Islet of Langerhans (tissue), 1 donor: ENCODE results near the gene PPP2R5E.
A peak's percentile ranks its signal among the peaks of the same experiment; 100 is the strongest.
"Not testable (repeated sequence)": the region's sequence is repeated elsewhere in the genome, so short reads cannot be mapped to it uniquely, and the experiment has no call there.

ENCODE experiments used
- FAIRE-seq: peaks from one replicate; lab custom pipeline; 2011; peaks lifted over from hg19 to GRCh38; lab: Jason Lieb, UNC

PPP2R5E gene

GRCh38 chr14:63522511-63522910 is 20.7 kb downstream of the PPP2R5E start:
- not testable (repeated sequence) for FAIRE-seq

GRCh38 chr14:63517354-63517753 is 25.8 kb downstream of the PPP2R5E start:
- FAIRE-seq: no peak

DNA sequence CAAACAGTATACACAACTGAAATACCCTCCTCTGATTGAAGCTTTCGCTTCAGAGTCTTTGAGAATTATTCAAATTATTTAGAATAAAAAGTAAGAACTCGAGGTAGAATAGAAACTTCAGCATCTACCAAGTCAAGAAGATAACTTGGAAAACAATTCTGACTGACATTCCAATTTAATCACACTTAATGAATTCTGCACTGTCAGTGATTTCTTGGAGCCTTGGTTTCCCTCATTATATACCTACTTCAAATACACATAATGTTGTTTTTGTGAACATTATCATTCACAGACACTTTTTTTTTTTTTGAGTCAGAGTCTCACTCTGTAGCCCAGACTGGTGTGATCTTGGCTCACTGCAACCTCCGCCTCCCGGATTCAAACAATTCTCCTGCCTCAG is 27.9 kb downstream of the PPP2R5E start:
- no peak for FAIRE-seq

DNA sequence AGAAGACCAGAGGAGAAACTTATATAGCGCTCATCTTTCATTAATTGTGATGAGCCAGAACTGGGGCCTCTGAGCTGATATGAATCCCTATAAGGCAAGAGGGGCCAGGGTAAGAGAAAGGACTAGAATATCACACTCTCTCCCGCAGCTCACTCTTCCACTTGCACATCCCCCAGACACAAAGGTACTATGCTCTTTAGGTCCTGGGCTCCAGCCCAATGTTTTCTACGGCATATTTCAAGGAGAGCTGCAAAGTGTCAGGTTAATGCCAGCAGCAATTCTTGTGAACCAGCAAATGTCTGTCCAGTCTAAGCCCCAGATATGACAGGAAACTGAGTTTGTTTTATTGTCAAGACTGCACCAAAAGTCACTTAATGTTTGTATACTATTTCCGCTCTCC is 29.4 kb downstream of the PPP2R5E start:
- no peak for FAIRE-seq

GRCh38 chr14:63512861-63513260 is 30.3 kb downstream of the PPP2R5E start:
- FAIRE-seq: no peak

GRCh38 chr14:63510538-63510937 is 32.6 kb downstream of the PPP2R5E start:
- no peak for FAIRE-seq

DNA sequence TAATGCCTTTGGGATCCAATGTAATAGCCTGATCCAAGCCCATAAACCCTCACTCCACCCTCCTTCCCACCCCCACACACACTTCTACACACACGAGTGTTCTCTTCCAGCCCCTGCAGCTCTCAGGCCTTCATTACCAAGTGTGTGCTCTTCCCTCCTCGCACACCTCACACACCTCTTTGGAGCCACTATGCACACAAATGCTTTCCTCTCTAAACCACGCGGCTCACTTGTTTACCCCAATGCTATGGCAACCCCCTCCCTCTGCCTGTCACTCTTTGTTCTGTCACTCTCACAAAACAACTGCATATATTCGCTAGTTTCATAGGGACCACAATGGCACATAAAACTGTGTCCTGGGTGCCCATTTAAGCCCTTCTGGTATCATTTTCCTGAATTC is 35.1 kb downstream of the PPP2R5E start:
- FAIRE-seq: no peak

- FAIRE-seq: no peak
Measured at GRCh38 chr14:63504648-63505047, 38.5 kb downstream of the PPP2R5E start.

GRCh38 chr14:63501429-63501828 is 41.7 kb downstream of the PPP2R5E start:
- no peak for FAIRE-seq

GRCh38 chr14:63499701-63500250 is 43.4 kb downstream of the PPP2R5E start:
- no peak for FAIRE-seq

DNA sequence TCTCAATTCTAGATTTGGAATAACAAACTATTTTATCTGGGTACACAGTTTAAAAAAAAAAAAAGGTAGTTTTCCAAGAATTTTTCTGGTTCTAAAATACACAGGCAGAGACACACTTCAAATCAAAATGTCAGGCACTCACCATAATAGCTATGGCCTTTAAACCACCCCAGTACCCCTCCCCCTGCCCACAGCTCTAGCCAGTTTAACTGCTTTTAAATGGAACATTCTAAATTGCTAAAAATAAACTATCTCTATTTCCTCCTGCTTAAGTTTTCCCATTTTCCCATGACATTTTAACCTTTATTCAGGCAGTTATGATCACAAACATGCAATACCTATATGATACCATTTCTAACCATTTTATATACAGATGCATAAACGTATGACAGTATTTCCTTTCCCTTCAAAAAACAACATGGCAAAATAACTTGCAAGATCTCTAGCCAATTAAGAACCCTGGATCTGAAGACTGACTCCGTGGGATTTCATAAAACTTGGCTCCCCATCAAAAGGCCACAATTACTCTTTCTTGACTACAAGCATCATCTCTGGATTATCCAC is 46.3 kb downstream of the PPP2R5E start:
- no peak for FAIRE-seq

DNA sequence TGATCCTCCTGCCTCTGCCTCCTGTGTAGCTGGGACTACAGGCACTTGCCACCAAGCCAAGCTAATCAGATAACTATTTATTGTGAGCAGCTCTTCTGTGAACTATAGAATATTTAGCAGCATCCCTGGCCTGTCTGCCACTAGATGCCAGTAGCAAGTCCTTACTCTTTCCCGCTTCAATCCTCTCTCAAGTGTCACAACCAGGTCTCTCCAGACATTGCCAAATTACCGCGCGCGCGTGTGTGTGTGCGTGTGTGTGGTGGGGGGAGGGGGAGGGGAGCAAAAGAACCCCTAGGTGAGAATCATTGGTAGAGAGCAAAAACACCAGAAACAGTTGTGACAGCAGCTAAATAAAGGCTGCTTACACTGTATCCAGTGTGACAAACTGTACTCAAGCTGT is 49.9 kb downstream of the PPP2R5E start:
- FAIRE-seq: no peak

DNA sequence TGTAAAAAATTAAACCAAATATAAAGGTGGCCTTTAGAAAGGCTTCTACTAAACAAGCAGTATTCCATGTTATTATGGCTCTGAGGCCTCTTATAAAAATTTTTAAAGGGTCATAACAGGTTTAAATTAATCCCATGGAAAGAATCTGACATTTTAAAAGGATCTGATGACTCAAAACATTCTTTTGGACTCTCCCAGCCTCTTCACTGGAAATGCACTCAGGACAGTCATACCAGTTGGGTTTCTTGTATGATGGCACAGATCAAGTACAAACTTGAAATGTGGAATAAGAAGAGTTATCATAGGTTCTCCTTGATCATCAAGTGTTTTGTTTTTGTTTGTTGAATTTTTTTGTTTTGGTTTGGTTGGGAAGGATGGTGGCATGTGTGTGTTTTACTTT is 50.8 kb downstream of the PPP2R5E start:
- FAIRE-seq: no peak

DNA sequence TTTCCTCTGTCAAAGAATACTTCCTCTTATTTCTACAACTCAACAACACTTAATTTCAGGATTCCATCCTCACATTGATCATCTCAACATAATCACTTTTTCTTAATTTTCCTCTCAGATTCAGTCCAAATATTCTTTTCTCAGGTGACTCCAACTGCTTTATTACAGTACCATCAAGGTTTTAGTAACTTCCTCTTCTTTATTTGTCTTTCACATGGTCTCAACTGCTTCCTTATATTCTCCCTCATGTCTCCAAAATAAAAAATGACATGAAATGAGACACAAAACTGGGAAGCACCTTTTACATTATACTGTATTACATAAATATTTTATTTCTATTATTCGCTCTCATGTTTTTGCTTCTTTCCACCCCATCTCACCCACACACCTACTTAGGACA is 55.5 kb downstream of the PPP2R5E start:
- FAIRE-seq: no peak

- FAIRE-seq: no peak
Measured at GRCh38 chr14:63486738-63487137, 56.4 kb downstream of the PPP2R5E start.

DNA sequence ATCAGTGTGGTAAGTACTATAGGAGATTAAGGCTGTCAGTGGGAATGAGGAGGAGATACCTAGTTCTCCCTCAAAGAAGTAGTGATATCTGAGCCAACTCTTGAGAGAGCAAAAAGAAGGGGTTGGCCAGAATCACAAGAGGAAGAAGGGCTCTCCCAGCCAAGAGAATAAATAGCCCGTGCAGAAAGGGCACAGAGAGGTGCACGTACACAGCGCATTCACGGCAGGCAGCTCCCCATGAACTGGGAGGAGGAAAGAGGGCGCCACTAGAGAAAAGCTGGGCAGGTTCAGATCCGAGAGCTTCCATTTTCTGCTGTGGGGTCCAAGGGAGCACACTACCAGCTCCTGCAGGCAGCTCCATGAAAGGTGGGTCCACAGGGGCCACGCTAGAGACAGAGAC is 59.9 kb downstream of the PPP2R5E start:
- FAIRE-seq: no peak

DNA sequence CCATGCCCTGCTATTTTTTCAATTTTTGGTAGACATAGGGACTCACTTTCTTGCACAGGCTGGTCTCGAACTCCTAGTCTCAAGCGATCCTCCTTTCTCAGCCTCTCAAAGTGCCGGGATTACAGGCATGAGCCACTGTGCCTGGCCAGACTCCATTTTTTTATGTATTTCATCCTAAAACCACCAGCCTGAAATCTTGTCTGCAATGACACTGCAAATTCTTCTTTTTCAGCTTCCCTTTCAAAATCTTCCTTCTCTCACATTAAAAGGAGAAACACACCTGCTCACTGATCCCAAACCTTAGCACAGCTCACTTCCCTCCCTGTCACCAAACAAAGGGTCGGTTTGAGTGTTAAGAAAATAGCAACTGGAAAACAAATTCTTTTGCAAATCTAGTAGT is 62.6 kb downstream of the PPP2R5E start:
- FAIRE-seq: no peak

- no peak for FAIRE-seq
Measured at GRCh38 chr14:63478437-63478852, 64.7 kb downstream of the PPP2R5E start.

- no peak for FAIRE-seq
Measured at GRCh38 chr14:63478010-63478409, 65.2 kb downstream of the PPP2R5E start.

GRCh38 chr14:63477556-63477955 is 65.6 kb downstream of the PPP2R5E start:
- no peak for FAIRE-seq

GRCh38 chr14:63475761-63476160 is 67.4 kb downstream of the PPP2R5E start:
- FAIRE-seq: peak; percentile 72

GRCh38 chr14:63474844-63475243 is 68.3 kb downstream of the PPP2R5E start:
- no peak for FAIRE-seq

- no peak for FAIRE-seq
Measured at GRCh38 chr14:63474111-63474510, 69.1 kb downstream of the PPP2R5E start.

GRCh38 chr14:63472986-63473788 is 70.0 kb downstream of the PPP2R5E start:
- no peak for FAIRE-seq
